Thyroid gland (tissue), 4 donors: ENCODE data around the gene FCHSD2. TPM values are rescaled to one million over a fixed set of nuclear protein-coding genes. Genes with fewer than 3 reads are reported as not detected.
"Not testable (repeated sequence)": the region's sequence is repeated elsewhere in the genome, so short reads cannot be mapped to it uniquely, and the experiment has no call there.

Source experiments
- DNase-seq, 2 donors: peaks; one replicate each; pipeline ENCODE4 v3.0.0-alpha.2; 2019
- H3K27ac ChIP-seq, 3 donors: fragments of 200-600 bp; sonication (generic); 1 replicate in 2 of 3; 2 replicates in 1 of 3; pipeline ENCODE4 v1.5.1; 2016 to 2019; ENCODE audit warnings: mild to moderate bottlenecking in 1 of 3, moderate library complexity in 1 of 3
- H3K27me3 ChIP-seq: fragments of 200-600 bp; sonication (generic); one replicate; pipeline ENCODE4 v1.5.1; 2019
- H3K36me3 ChIP-seq, 2 donors: fragments of 200-600 bp; sonication (generic); one replicate each; pipeline ENCODE4 v1.5.1; 2016 to 2019
- H3K4me1 ChIP-seq, 2 donors: fragments of 200-600 bp; sonication (generic); one replicate each; pipeline ENCODE4 v1.5.1; 2017 to 2019
- H3K4me3 ChIP-seq, 3 donors: fragments of 200-600 bp; sonication (generic); replicated peaks in 1 of 3; 1 replicate in 2 of 3; 2 replicates in 1 of 3; pipeline ENCODE4 v1.5.1; 2016; ENCODE audit warnings: mild to moderate bottlenecking in 1 of 3
- H3K9me3 ChIP-seq: fragments of 200-600 bp; sonication (generic); one replicate; pipeline ENCODE4 v1.5.1; 2017
- CTCF ChIP-seq, 6 experiments: fragments of 200-600 bp in 3 of 6; fragments of 450-650 bp in 3 of 6; sonication (generic) in 3 of 6; IDR thresholded peaks; one replicate each; pipeline ENCODE4 v1.5.1; 2016 to 2019; ENCODE audit warnings: antibody characterized with exemption in 6 of 6, mild to moderate bottlenecking in 2 of 6, inconsistent platforms in 1 of 6, moderate library complexity in 1 of 6
- POLR2A ChIP-seq, 2 donors: fragments of 450-650 bp; IDR thresholded peaks; one replicate each; pipeline ENCODE4 v1.6.1; 2017; ENCODE audit warnings: antibody characterized with exemption in 2 of 2, mild to moderate bottlenecking in 2 of 2, moderate library complexity in 1 of 2
- WGBS, 2 donors: methylation state at CpG; one replicate each; pipeline ENCODE4 v1.1.5; 2017; 5-methylcytosine and 5-hydroxymethylcytosine counted together
- intact Hi-C: fragments of 100-400 bp; cut with DNase I; formaldehyde crosslinking; loops from one replicate; pipeline ENCODE4 v1.15.1; 2023
- total RNA-seq, 4 donors: library from RNA; depleted of rRNA; stranded (reverse); fragments of >200 nt; gene quantifications; one replicate each; pipeline ENCODE4 v1.2.3, GENCODE V29; 2016

Gene FCHSD2
- total RNA-seq, 4 donors from 2014 or later = 13.5 to 21.7 (median 16.9) TPM

GRCh38 chr11:72912253-72912652, 229.9 kb downstream of the FCHSD2 start:
- H3K27ac ChIP-seq = no peak overlapping the region
- intact Hi-C loops = no loop called here
- no peaks in the 10 kb centered on the region for H3K36me3 ChIP-seq
- no peaks in the 10 kb centered on the region for H3K9me3 ChIP-seq
- TF ChIP-seq POLR2A (IDR thresholded peaks at IDR 0.05) (no peak), CTCF (IDR thresholded peaks at IDR 0.05) (no peak)
- no peaks in the 10 kb centered on the region for H3K4me1 ChIP-seq
- no peaks in the 10 kb centered on the region for H3K27me3 ChIP-seq
- no peak overlapping the region for H3K4me3 ChIP-seq
- no peak for DNase-seq
- 98% methylated on average over 1 of the region's 1 CpG for WGBS, 2 donors

GRCh38 chr11:72909558-72910388, 232.3 kb downstream of the FCHSD2 start:
- WGBS, 2 donors = 95 to 96% methylated on average over 27 to 33 of the region's 42 CpGs
- H3K27ac ChIP-seq, H3K36me3 ChIP-seq, H3K27me3 ChIP-seq, H3K4me3 ChIP-seq, DNase-seq, H3K9me3 ChIP-seq, H3K4me1 ChIP-seq, intact Hi-C loops: not testable (repeated sequence)

- H3K4me1 ChIP-seq = no peaks in the 10 kb centered on the region
- H3K27ac ChIP-seq = no peak overlapping the region
- H3K36me3 ChIP-seq = no peaks in the 10 kb centered on the region
- TF ChIP-seq CTCF (IDR thresholded peaks at IDR 0.05) (no peak), POLR2A (IDR thresholded peaks at IDR 0.05) (no peak)
- intact Hi-C loops = no loop called here
- no peak overlapping the region for H3K4me3 ChIP-seq
- H3K9me3 ChIP-seq = no peaks in the 10 kb centered on the region
- no peaks in the 10 kb centered on the region for H3K27me3 ChIP-seq
- WGBS, 2 donors = 92 to 97% methylated on average over 2 of the region's 2 CpGs
- DNase-seq = no peak
Observed at GRCh38 chr11:72908032-72908676, 234.0 kb downstream of the FCHSD2 start.

GRCh38 chr11:72904016-72904415, 238.1 kb downstream of the FCHSD2 start:
- WGBS, 2 donors = 95 to 96% methylated on average over 4 of the region's 4 CpGs
- no peak overlapping the region for H3K4me3 ChIP-seq
- H3K4me1 ChIP-seq = no peaks in the 10 kb centered on the region
- no peaks in the 10 kb centered on the region for H3K9me3 ChIP-seq
- TF ChIP-seq POLR2A (IDR thresholded peaks at IDR 0.05) (no peak), CTCF (IDR thresholded peaks at IDR 0.05) (no peak)
- no peaks in the 10 kb centered on the region for H3K27me3 ChIP-seq
- no peak overlapping the region for H3K27ac ChIP-seq
- intact Hi-C loops = no loop called here
- H3K36me3 ChIP-seq = no peaks in the 10 kb centered on the region
- DNase-seq = no peak

GRCh38 chr11:72901374-72901773, 240.7 kb downstream of the FCHSD2 start:
- Histone ChIP-seq H3K36me3 (no peaks in the 10 kb centered on the region), H3K4me1 (no peaks in the 10 kb centered on the region), H3K27ac (no peak overlapping the region), H3K27me3 (no peaks in the 10 kb centered on the region), H3K4me3 (no peak overlapping the region), H3K9me3 (no peaks in the 10 kb centered on the region)
- no peak for DNase-seq
- TF ChIP-seq POLR2A (IDR thresholded peaks at IDR 0.05) (no peak), CTCF (IDR thresholded peaks at IDR 0.05) (no peak)
- intact Hi-C loops = no loop called here
